ENCODE data around the gene RNU6-9. TPM values are rescaled to one million over a fixed set of nuclear protein-coding genes. Genes with fewer than 3 reads are reported as not detected.

Gene RNU6-9
- total RNA-seq, 1 donor from 2014 or later = not detected

- H3K9me3 Mint-ChIP-seq (ENCODE audit: unreplicated experiment) = no peaks in the 10 kb centered on the region
- Histone ChIP-seq H3K9ac (ENCODE audit: low read length) (no peak overlapping the region), H3K36me3 (ENCODE audit: insufficient read depth, low read length) (peaks cover 4% of the 10 kb centered on the region), H2AFZ (ENCODE audit: low read depth, low read length) (no peak overlapping the region), H3K27ac (ENCODE audit: low read depth, low read length) (no peak overlapping the region), H3K27me3 (ENCODE audit: insufficient read depth, low read length) (no peaks in the 10 kb centered on the region), H3K4me1 (ENCODE audit: insufficient read depth, low read length) (peaks cover 19% of the 10 kb centered on the region), H3K79me2 (ENCODE audit: insufficient read depth, low read length) (no peaks in the 10 kb centered on the region), H4K20me1 (ENCODE audit: insufficient read depth, low read length) (peaks cover 24% of the 10 kb centered on the region), H3K4me2 (ENCODE audit: low read length) (no peak overlapping the region), H3K4me3 (ENCODE audit: insufficient read depth, low read depth, low read length) (no peak overlapping the region), H3K9me3 (ENCODE audit: insufficient read depth, low read depth, low read length) (no peaks in the 10 kb centered on the region)
- H3K4me1 Mint-ChIP-seq (ENCODE audit: low read depth, unreplicated experiment) = peaks cover 2% of the 10 kb centered on the region
- TF ChIP-seq CTCF (IDR thresholded peaks at IDR 0.05; ENCODE audit: insufficient read depth, low read depth, low read length) (no peak), EZH2 (IDR thresholded peaks at IDR 0.05; ENCODE audit: insufficient read depth, low read length) (no peak)
- FAIRE-seq (no peak), DNase-seq (ENCODE audit: low read depth) (no peak)
- peak overlapping the region; percentile 72 for H3K27ac Mint-ChIP-seq (ENCODE audit: unreplicated experiment)
- H3K36me3 Mint-ChIP-seq (ENCODE audit: low read depth, unreplicated experiment) = peaks cover 9% of the 10 kb centered on the region
- H3K27me3 Mint-ChIP-seq (ENCODE audit: low read depth, unreplicated experiment) = no peaks in the 10 kb centered on the region
- H3K4me3 Mint-ChIP-seq (ENCODE audit: unreplicated experiment) = no peak overlapping the region
These were observed 23.0 kb upstream of the RNU6-9 start for GRCh38 chr19:870314-870713.

- peaks cover 19% of the 10 kb centered on the region for H3K4me1 ChIP-seq (ENCODE audit: insufficient read depth, low read length)
- no peaks in the 10 kb centered on the region for H3K27me3 Mint-ChIP-seq (ENCODE audit: low read depth, unreplicated experiment)
- H3K9ac ChIP-seq (ENCODE audit: low read length) = no peak overlapping the region
- DNase-seq (ENCODE audit: low read depth) (peak; percentile 35), FAIRE-seq (no peak)
- no peak overlapping the region for H3K4me3 Mint-ChIP-seq (ENCODE audit: unreplicated experiment)
- no peaks in the 10 kb centered on the region for H3K9me3 ChIP-seq (ENCODE audit: insufficient read depth, low read depth, low read length)
- H3K36me3 Mint-ChIP-seq (ENCODE audit: low read depth, unreplicated experiment) = peaks cover 6% of the 10 kb centered on the region
- TF ChIP-seq CTCF (IDR thresholded peaks at IDR 0.05; ENCODE audit: insufficient read depth, low read depth, low read length) = no peak
- TF ChIP-seq EZH2 (IDR thresholded peaks at IDR 0.05; ENCODE audit: insufficient read depth, low read length) = no peak
- H3K27me3 ChIP-seq (ENCODE audit: insufficient read depth, low read length) = no peaks in the 10 kb centered on the region
- no peak overlapping the region for H3K27ac Mint-ChIP-seq (ENCODE audit: unreplicated experiment)
- peaks cover 4% of the 10 kb centered on the region for H3K36me3 ChIP-seq (ENCODE audit: insufficient read depth, low read length)
- no peak overlapping the region for H2AFZ ChIP-seq (ENCODE audit: low read depth, low read length)
- H4K20me1 ChIP-seq (ENCODE audit: insufficient read depth, low read length) = peaks cover 24% of the 10 kb centered on the region
- peaks cover 2% of the 10 kb centered on the region for H3K4me1 Mint-ChIP-seq (ENCODE audit: low read depth, unreplicated experiment)
- no peak overlapping the region for H3K27ac ChIP-seq (ENCODE audit: low read depth, low read length)
- H3K4me2 ChIP-seq (ENCODE audit: low read length) = no peak overlapping the region
- H3K79me2 ChIP-seq (ENCODE audit: insufficient read depth, low read length) = no peaks in the 10 kb centered on the region
- no peak overlapping the region for H3K4me3 ChIP-seq (ENCODE audit: insufficient read depth, low read depth, low read length)
- H3K9me3 Mint-ChIP-seq (ENCODE audit: unreplicated experiment) = no peaks in the 10 kb centered on the region
These were observed 22.3 kb upstream of the RNU6-9 start for GRCh38 chr19:870963-871401.

- H3K27me3 Mint-ChIP-seq (ENCODE audit: low read depth, unreplicated experiment) = no peaks in the 10 kb centered on the region
- no peak overlapping the region for H3K27ac Mint-ChIP-seq (ENCODE audit: unreplicated experiment)
- Histone ChIP-seq H3K4me1 (ENCODE audit: insufficient read depth, low read length) (peaks cover 19% of the 10 kb centered on the region), H3K4me3 (ENCODE audit: insufficient read depth, low read depth, low read length) (no peak overlapping the region), H3K36me3 (ENCODE audit: insufficient read depth, low read length) (peaks cover 4% of the 10 kb centered on the region), H3K79me2 (ENCODE audit: insufficient read depth, low read length) (no peaks in the 10 kb centered on the region), H3K9ac (ENCODE audit: low read length) (no peak overlapping the region), H4K20me1 (ENCODE audit: insufficient read depth, low read length) (peaks cover 24% of the 10 kb centered on the region), H3K27ac (ENCODE audit: low read depth, low read length) (no peak overlapping the region), H2AFZ (ENCODE audit: low read depth, low read length) (no peak overlapping the region), H3K4me2 (ENCODE audit: low read length) (no peak overlapping the region), H3K27me3 (ENCODE audit: insufficient read depth, low read length) (no peaks in the 10 kb centered on the region), H3K9me3 (ENCODE audit: insufficient read depth, low read depth, low read length) (no peaks in the 10 kb centered on the region)
- FAIRE-seq (no peak), DNase-seq (ENCODE audit: low read depth) (peak; percentile 34)
- peaks cover 11% of the 10 kb centered on the region for H3K36me3 Mint-ChIP-seq (ENCODE audit: low read depth, unreplicated experiment)
- no peak overlapping the region for H3K4me3 Mint-ChIP-seq (ENCODE audit: unreplicated experiment)
- H3K4me1 Mint-ChIP-seq (ENCODE audit: low read depth, unreplicated experiment) = peaks cover 2% of the 10 kb centered on the region
- no peaks in the 10 kb centered on the region for H3K9me3 Mint-ChIP-seq (ENCODE audit: unreplicated experiment)
- TF ChIP-seq CTCF (IDR thresholded peaks at IDR 0.05; ENCODE audit: insufficient read depth, low read depth, low read length) = no peak
- TF ChIP-seq EZH2 (IDR thresholded peaks at IDR 0.05; ENCODE audit: insufficient read depth, low read length) = no peak
These were observed 21.6 kb upstream of the RNU6-9 start for GRCh38 chr19:871446-872265.
